Measurements from ENCODE around the gene OTOG. TPM values are rescaled to one million over a fixed set of nuclear protein-coding genes. Genes with fewer than 3 reads are reported as not detected.

The OTOG gene
- total and polyA plus RNA-seq, 2 of the 8 experiments (the other 6 are each of a cell fraction or from before 2014, with no cell fraction given), result 0.41 to 1.5 TPM

GRCh38 chr11:17580271-17580670, 33.2 kb downstream of the OTOG start (continued):
- TF ChIP-seq CTCF (IDR thresholded peaks at IDR 0.05; ENCODE audit: control extremely low read depth in 1 of 3, insufficient read depth in 1 of 3, low read depth in 1 of 3, low read length in 3 of 3), result no peak
- TF ChIP-seq EGR1 (IDR thresholded peaks at IDR 0.05; ENCODE audit: borderline replicate concordance, low read depth, low read length), result no peak
- no peak for TF ChIP-seq SP1 (IDR thresholded peaks at IDR 0.05; ENCODE audit: low read depth, low read length)
- TF ChIP-seq TCF12 (IDR thresholded peaks at IDR 0.05; ENCODE audit: low read depth, low read length), result no peak
- no peak for TF ChIP-seq SAP30 (IDR thresholded peaks at IDR 0.05; ENCODE audit: insufficient read depth, insufficient replicate concordance, low read length)
- TF ChIP-seq SP4 (IDR thresholded peaks at IDR 0.05; ENCODE audit: low read length), result no peak
- TF ChIP-seq KDM5A (IDR thresholded peaks at IDR 0.05; ENCODE audit: low read length), result no peak
